Transverse colon (tissue), 4 donors: ENCODE results near the gene OR7G1. TPM values are rescaled to one million over a fixed set of nuclear protein-coding genes. Genes with fewer than 3 reads are reported as not detected.

Experiments used
- DNase-seq: peaks from one replicate; pipeline ENCODE4 v3.0.0-alpha.2; 2019
- H3K27ac ChIP-seq, 4 donors: fragments of 200-600 bp; sonication (generic); 2 replicates each; pipeline ENCODE4 v1.5.1; 2016 to 2018; ENCODE audit warnings: inconsistent platforms in 4 of 4
- H3K27me3 ChIP-seq: fragments of 200-600 bp; sonication (generic); 2 replicates; pipeline ENCODE4 v1.5.1; 2017; ENCODE audit warnings: inconsistent platforms
- H3K36me3 ChIP-seq, 4 donors: fragments of 200-600 bp; sonication (generic); 2 replicates each; pipeline ENCODE4 v1.5.1; 2017 to 2019; ENCODE audit warnings: inconsistent platforms in 4 of 4
- H3K4me1 ChIP-seq, 4 donors: fragments of 200-600 bp; sonication (generic); 2 replicates each; pipeline ENCODE4 v1.5.1; 2017 to 2020; ENCODE audit warnings: inconsistent platforms in 4 of 4
- H3K4me3 ChIP-seq, 4 donors: fragments of 200-600 bp; sonication (generic); 1 replicate in 1 of 4; 2 replicates in 3 of 4; pipeline versions ENCODE4 v1.5.1 to v1.6.1; 2017 to 2019; ENCODE audit warnings: inconsistent platforms in 4 of 4
- H3K9me3 ChIP-seq, 2 donors: fragments of 200-600 bp; sonication (generic); 2 replicates each; pipeline ENCODE4 v1.5.1; 2017 to 2019; ENCODE audit warnings: inconsistent platforms in 2 of 2
- CTCF ChIP-seq, 5 experiments: fragments of 200-600 bp in 3 of 5; fragments of 450-650 bp in 2 of 5; sonication (generic) in 3 of 5; IDR thresholded peaks; 1 replicate in 2 of 5; 2 replicates in 3 of 5; pipeline ENCODE4 v1.5.1; 2016 to 2017; ENCODE audit warnings: antibody characterized with exemption in 5 of 5, inconsistent platforms in 3 of 5, mild to moderate bottlenecking in 2 of 5, moderate library complexity in 1 of 5
- EP300 ChIP-seq: sonication (generic); formaldehyde crosslinking; IDR thresholded peaks from one replicate; pipeline ENCODE4 v1.6.1; 2017; ENCODE audit warnings: antibody characterized with exemption, low read depth
- POLR2A ChIP-seq: fragments of 450-650 bp; IDR thresholded peaks from one replicate; pipeline ENCODE4 v1.6.1; 2016; ENCODE audit warnings: antibody characterized with exemption, mild to moderate bottlenecking, moderate library complexity
- POLR2AphosphoS5 ChIP-seq, 3 donors: sonication (generic); formaldehyde crosslinking; IDR thresholded peaks; one replicate each; pipeline ENCODE4 v1.6.1; 2016; ENCODE audit warnings: antibody characterized with exemption in 3 of 3
- WGBS, 2 donors: methylation state at CpG; one replicate each; pipeline ENCODE4 v1.1.5; 2018; ENCODE audit warnings: low coverage in 1 of 2; 5-methylcytosine and 5-hydroxymethylcytosine counted together
- in situ Hi-C, 4 donors: fragments of 200-750 bp; cut with MboI; loops; one replicate each; pipeline versions ENCODE4 v1.15.0 to v1.15.1; 2017; ENCODE audit warnings: low sequenced_read_pairs in 3 of 4, low pct_ligation_motif_present in 1 of 4, low pct_unique_long_range_greater_than_20kb in 1 of 4
- intact Hi-C: fragments of 100-400 bp; cut with DNase I; formaldehyde crosslinking; loops from one replicate; pipeline ENCODE4 v1.15.1; 2023; ENCODE audit warnings: low total_unique reads
- total RNA-seq, 4 donors: library from RNA; depleted of rRNA; stranded (reverse); fragments of >200 nt; gene quantifications; one replicate each; pipeline ENCODE4 v1.1.0, GENCODE V29; 2016

The OR7G1 gene
- total RNA-seq, 4 donors from 2014 or later, result not detected

- Histone ChIP-seq H3K4me1 (no peaks in the 10 kb centered on the region), H3K4me3 (no peak within 1 kb of the TSS), H3K36me3 (no peaks in the 10 kb centered on the region), H3K27ac (no peak within 1 kb of the TSS), H3K9me3 (no peaks in the 10 kb centered on the region), H3K27me3 (peaks cover 4% of the 10 kb centered on the region)
- TF ChIP-seq POLR2A (no peak), POLR2AphosphoS5 (IDR thresholded peaks at IDR 0.05) (no peak), CTCF (IDR thresholded peaks at IDR 0.05) (no peak), EP300 (no peak)
- in situ Hi-C loops, result no loop called here
- WGBS, 2 donors, result 30 to 52% methylated on average over 2 to 8 of the region's 8 CpGs
- DNase-seq, result no peak
- intact Hi-C loops, result no loop called here
Observed at GRCh38 chr19:9107375-9107774, 8.2 kb downstream of the OR7G1 start, which contains the start of gene OR7G2. Gene OR7G2, minus strand, starts transcription at chr19:9107475. Its CDS starts 4,232 bp downstream, at chr19:9103243.

- intact Hi-C loops, result no loop called here
- Histone ChIP-seq H3K36me3 (no peaks in the 10 kb centered on the region), H3K9me3 (no peaks in the 10 kb centered on the region), H3K27ac (no peak within 1 kb of the TSS), H3K27me3 (no peaks in the 10 kb centered on the region), H3K4me3 (no peak within 1 kb of the TSS), H3K4me1 (no peaks in the 10 kb centered on the region)
- WGBS, 2 donors, result 40 to 43% methylated on average over 2 of the region's 2 CpGs
- no peak for DNase-seq
- in situ Hi-C loops, result loop anchor here in 3 of 4 donors (25.0 kb wide), 1 partner anchor 424 kb away; no protein-coding TSS in a partner anchor
- TF ChIP-seq POLR2A (no peak), EP300 (no peak), CTCF (IDR thresholded peaks at IDR 0.05) (no peak), POLR2AphosphoS5 (IDR thresholded peaks at IDR 0.05) (no peak)
Observed at GRCh38 chr19:9086761-9087160, 28.8 kb downstream of the OR7G1 start, which contains the start of gene OR1M1. Gene OR1M1, plus strand, starts transcription at chr19:9087061. Its CDS starts 6,184 bp downstream, at chr19:9093245.

- 58 to 69% methylated on average over 4 of the region's 4 CpGs for WGBS, 2 donors
- no peaks in the 10 kb centered on the region for H3K36me3 ChIP-seq
- TF ChIP-seq EP300 (no peak), POLR2AphosphoS5 (IDR thresholded peaks at IDR 0.05) (no peak), CTCF (IDR thresholded peaks at IDR 0.05) (no peak), POLR2A (no peak)
- in situ Hi-C loops, result loop anchor here (10.0 to 25.0 kb wide), 2 partner anchors 416 to 424 kb away; no protein-coding TSS in a partner anchor
- no peaks in the 10 kb centered on the region for H3K27me3 ChIP-seq
- H3K4me1 ChIP-seq, result peaks cover 0 to 11% (median 7%) of the 10 kb centered on the region in 4 donors
- intact Hi-C loops, result no loop called here
- H3K9me3 ChIP-seq, result no peaks in the 10 kb centered on the region
- H3K27ac ChIP-seq, result peak overlapping the region in 1 of 4 donors; percentile 12
- DNase-seq, result no peak
- H3K4me3 ChIP-seq, result no peak overlapping the region
Observed at GRCh38 chr19:9078651-9079050, 36.9 kb downstream of the OR7G1 start.

GRCh38 chr19:9076901-9077300, 38.7 kb downstream of the OR7G1 start:
- Histone ChIP-seq H3K4me1 (peaks cover 0 to 11% (median 7%) of the 10 kb centered on the region in 4 donors), H3K27me3 (no peaks in the 10 kb centered on the region), H3K9me3 (no peaks in the 10 kb centered on the region), H3K27ac (no peak overlapping the region), H3K4me3 (no peak overlapping the region), H3K36me3 (no peaks in the 10 kb centered on the region)
- WGBS, 2 donors, result 75 to 82% methylated on average over 5 to 10 of the region's 10 CpGs
- intact Hi-C loops, result no loop called here
- TF ChIP-seq POLR2A (no peak), CTCF (IDR thresholded peaks at IDR 0.05) (no peak), EP300 (no peak), POLR2AphosphoS5 (IDR thresholded peaks at IDR 0.05) (no peak)
- no peak for DNase-seq
- in situ Hi-C loops, result loop anchor here (10.0 to 25.0 kb wide), 2 partner anchors 415 to 422 kb away; no protein-coding TSS in a partner anchor
